ENCODE measurements around the gene KIF11. TPM values are rescaled to one million over a fixed set of nuclear protein-coding genes. Genes with fewer than 3 reads are reported as not detected.

KIF11 gene
- total RNA-seq, 1 experiment from 2014 or later = 33.8 TPM

- H3K27ac ChIP-seq (ENCODE audit: low read depth, low read length) = no peak overlapping the region
- ChIA-PET POLR2A (no interaction called here), CTCF (no interaction called here), RAD21 (ENCODE audit: low non-redundant PET in 1 of 2, low total read pairs in 2 of 2, uncharacterized antibody in 2 of 2, unreplicated experiment in 2 of 2) (no interaction called here)
- H3K9ac ChIP-seq (ENCODE audit: low read length) = no peak overlapping the region
- H3K9me3 ChIP-seq (ENCODE audit: control insufficient read depth in 1 of 2, insufficient read depth in 1 of 2, low read depth in 1 of 2, low read length in 2 of 2) = no peaks in the 10 kb centered on the region
- peaks cover 6 to 26% of the 10 kb centered on the region in 2 experiments; a peak in 3 of 4 replicates for H3K4me1 ChIP-seq (ENCODE audit: control insufficient read depth in 1 of 2, insufficient read depth in 2 of 2, low read length in 2 of 2)
- H3K27me3 ChIP-seq (ENCODE audit: insufficient read depth, low read length) = no peaks in the 10 kb centered on the region
- intact Hi-C loops (cut with micrococcal nuclease) = loop anchor here (5.0 kb wide), 1 partner anchor 49 kb away; the partner anchor contains the start of gene KIF11
- H4K20me1 ChIP-seq (ENCODE audit: insufficient read depth) = no peaks in the 10 kb centered on the region; the same call in 1 of the 2 replicates
- H3K79me2 ChIP-seq (ENCODE audit: insufficient read depth, low read length) = peaks cover 30% of the 10 kb centered on the region
- DNase-seq (ENCODE audit: low read depth, low spot score) (no peak), ATAC-seq (no peak)
- H3K4me2 ChIP-seq (ENCODE audit: low read length) = no peak overlapping the region
- H3K4me3 ChIP-seq (replicated peaks in 1 of 2; ENCODE audit: low read depth in 1 of 2, low read length in 2 of 2) = no peak overlapping the region
- no peak overlapping the region for H2AFZ ChIP-seq (ENCODE audit: low read depth, low read length, poor library complexity, severe bottlenecking)
- peaks cover 21 to 37% of the 10 kb centered on the region in 2 experiments for H3K36me3 ChIP-seq (ENCODE audit: control insufficient read depth in 1 of 2, insufficient read depth in 2 of 2, low read length in 2 of 2)
- no TSS peak for BruUV-seq (replicated peaks)
- H3K9me2 ChIP-seq (ENCODE audit: insufficient read depth) = no peaks in the 10 kb centered on the region
- TF ChIP-seq ZFX (IDR thresholded peaks at IDR 0.05) = no peak
- no peak for TF ChIP-seq SP1 (IDR thresholded peaks at IDR 0.05; ENCODE audit: low read depth)
- TF ChIP-seq POLR2AphosphoS5 (IDR thresholded peaks at IDR 0.05; ENCODE audit: low read depth, low read length) = no peak
Observed at GRCh38 chr10:92641492-92641891, 48.6 kb downstream of the KIF11 start.

- intact Hi-C loops (cut with micrococcal nuclease) = loop anchor here (5.0 kb wide), 1 partner anchor 53 kb away; the partner anchor contains the start of gene KIF11
- CTCF ChIA-PET = no interaction called here
Observed at GRCh38 chr10:92644921-92645320, 52.0 kb downstream of the KIF11 start.

More at GRCh38 chr10:92644921-92645320, 52.0 kb downstream of the KIF11 start:
- ChIA-PET POLR2A (no interaction called here), RAD21 (ENCODE audit: low non-redundant PET in 1 of 2, low total read pairs in 2 of 2, uncharacterized antibody in 2 of 2, unreplicated experiment in 2 of 2) (no interaction called here)
- BruUV-seq (replicated peaks) = no TSS peak
- Histone ChIP-seq H3K27ac (ENCODE audit: low read depth, low read length) (no peak overlapping the region), H3K4me1 (ENCODE audit: control insufficient read depth in 1 of 2, insufficient read depth in 2 of 2, low read length in 2 of 2) (peaks cover 6 to 24% of the 10 kb centered on the region in 2 experiments; a peak in 3 of 4 replicates), H2AFZ (ENCODE audit: low read depth, low read length, poor library complexity, severe bottlenecking) (no peak overlapping the region), H3K4me3 (replicated peaks in 1 of 2; ENCODE audit: low read depth in 1 of 2, low read length in 2 of 2) (no peak overlapping the region), H4K20me1 (ENCODE audit: insufficient read depth) (no peaks in the 10 kb centered on the region; the same call in 1 of the 2 replicates), H3K9ac (ENCODE audit: low read length) (no peak overlapping the region), H3K9me2 (ENCODE audit: insufficient read depth) (no peaks in the 10 kb centered on the region), H3K36me3 (ENCODE audit: control insufficient read depth in 1 of 2, insufficient read depth in 2 of 2, low read length in 2 of 2) (peaks cover 31 to 44% of the 10 kb centered on the region in 2 experiments), H3K79me2 (ENCODE audit: insufficient read depth, low read length) (peaks cover 29% of the 10 kb centered on the region), H3K9me3 (ENCODE audit: control insufficient read depth in 1 of 2, insufficient read depth in 1 of 2, low read depth in 1 of 2, low read length in 2 of 2) (no peaks in the 10 kb centered on the region), H3K4me2 (ENCODE audit: low read length) (no peak overlapping the region), H3K27me3 (ENCODE audit: insufficient read depth, low read length) (no peaks in the 10 kb centered on the region)
- TF ChIP-seq CEBPB (IDR thresholded peaks at IDR 0.05; ENCODE audit: low read depth) (no peak), FOSL1 (IDR thresholded peaks at IDR 0.05; ENCODE audit: low read depth) (no peak), RAD21 (IDR thresholded peaks at IDR 0.05; ENCODE audit: low read depth) (no peak), POLR2A (IDR thresholded peaks at IDR 0.05; ENCODE audit: borderline replicate concordance, extremely low read depth, insufficient read depth, insufficient read length) (no peak), ZNF274 (IDR thresholded peaks at IDR 0.05; ENCODE audit: low read depth, low read length) (no peak)
- ATAC-seq (no peak), DNase-seq (ENCODE audit: low read depth, low spot score) (no peak)
